K562 (cell line): ENCODE results near the gene MRPL10.

Source experiments
- ATF1 ChIP-seq, 2 experiments: fragments of 450-650 bp in 1 of 2; IDR thresholded peaks; 2 replicates each; pipeline ENCODE4 v1.6.1; 2016; ENCODE audit warnings: missing compliant biosample characterization in 1 of 2, missing genetic modification characterization in 1 of 2
- CHD2 ChIP-seq: IDR thresholded peaks from 2 replicates; pipeline ENCODE4 v1.6.1; 2011; ENCODE audit warnings: low read depth, low read length
- FOXJ3 ChIP-seq: sonication (generic); formaldehyde crosslinking; IDR thresholded peaks from 2 replicates; pipeline ENCODE4 v1.4.0; 2020; ENCODE audit warnings: mild to moderate bottlenecking, missing genetic modification reagents
- MYC ChIP-seq, 2 experiments: fragments of 250-450 bp in 1 of 2; sonication (Bioruptor Pico) in 1 of 2; IDR thresholded peaks; 2 replicates each; pipeline versions ENCODE4 v1.5.1 to v1.6.1; 2012 to 2021; ENCODE audit warnings: low read depth in 2 of 2, borderline replicate concordance in 1 of 2, improper control_type of control experiment in 1 of 2, low read length in 1 of 2, mild to moderate bottlenecking in 1 of 2, moderate library complexity in 1 of 2
- SRSF1 ChIP-seq: fragments of 200-400 bp; formaldehyde crosslinking; IDR thresholded peaks from 2 replicates; pipeline ENCODE4 v1.6.1; 2017; ENCODE audit warnings: mild to moderate bottlenecking, low read depth, low read length, moderate library complexity
- TARDBP ChIP-seq: fragments of 450-650 bp; IDR thresholded peaks from 2 replicates; pipeline ENCODE4 v1.6.1; 2016
- ZNF263 ChIP-seq: sonication (generic); formaldehyde crosslinking; IDR thresholded peaks from 2 replicates; pipeline ENCODE4 v1.8.0; 2022; ENCODE audit warnings: mild to moderate bottlenecking, missing genetic modification reagents, borderline replicate concordance
- ZNF274 ChIP-seq: IDR thresholded peaks from 2 replicates; pipeline ENCODE4 v1.6.1; 2011; ENCODE audit warnings: low read depth, mild to moderate bottlenecking, low read length, moderate library complexity, borderline replicate concordance
- ZNF316 ChIP-seq: fragments of 450-650 bp; IDR thresholded peaks from 2 replicates; pipeline ENCODE4 v1.6.1; 2016
- ZNF324 ChIP-seq: fragments of 250-450 bp; sonication (Bioruptor Pico); IDR thresholded peaks from 2 replicates; pipeline ENCODE4 v1.4.0; 2020; ENCODE audit warnings: mild to moderate bottlenecking
- TF ChIP-seq, protein P1 (sequence below), 3 experiments: IDR thresholded peaks in 2 of 3; conservative IDR thresholded peaks in 1 of 3; 2 replicates each; pipeline ENCODE4 v1.5.1; 2011 to 2012; ENCODE audit warnings: low read length in 3 of 3, mild to moderate bottlenecking in 3 of 3, control low read depth in 2 of 3, improper control_type of control experiment in 1 of 3, inconsistent platforms in 1 of 3, low read depth in 1 of 3, mixed read lengths in 1 of 3, moderate library complexity in 1 of 3; ENCODE audit not compliant: insufficient read depth in 2 of 3
- TF ChIP-seq, protein P2 (sequence below): fragments of 450-650 bp; conservative IDR thresholded peaks from 2 replicates; pipeline ENCODE4 v1.6.1; 2016; ENCODE audit warnings: missing genetic modification characterization, low read depth, mild to moderate bottlenecking, control low read depth, missing compliant biosample characterization

DNA sequence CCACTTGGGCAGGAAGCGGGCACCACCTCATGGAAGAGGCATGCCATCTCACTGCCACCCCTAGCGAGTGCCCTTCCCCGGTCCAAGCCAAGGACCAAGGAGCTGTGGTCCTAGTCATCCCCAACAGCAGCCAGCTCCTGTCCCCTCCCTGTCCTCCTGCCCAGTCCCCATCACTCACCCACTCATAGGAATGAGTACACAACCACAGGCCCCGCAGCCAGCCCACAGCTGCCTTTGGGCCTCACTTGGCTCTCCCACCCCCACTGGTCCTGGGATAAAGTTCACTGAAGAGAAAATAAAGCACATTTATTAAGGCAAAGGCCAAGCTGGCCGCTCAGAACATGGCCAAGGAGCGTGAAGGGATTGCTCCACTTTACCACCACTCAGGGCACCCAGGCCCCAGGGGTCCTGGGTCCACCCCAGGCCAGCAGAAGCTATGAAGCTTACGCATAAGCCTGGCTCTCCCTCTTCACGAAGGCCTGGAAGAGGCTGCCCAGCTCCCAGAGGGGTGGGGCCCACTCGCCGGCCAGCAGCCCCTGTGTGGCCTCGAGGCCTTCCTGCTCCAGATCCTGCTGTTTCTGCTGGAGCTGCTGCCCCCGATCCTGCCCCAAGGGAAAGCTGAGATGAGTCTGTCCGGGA lies 6.2 kb upstream of the MRPL10 start:
- TF ChIP-seq ZNF316 (no peak), CHD2 (no peak), ZNF324 (CRISPR knock-in tag) (no peak), MYC (IDR thresholded peaks at IDR 0.05; ENCODE audit: low read depth, low read length) (no peak), MYC (CRISPR knock-in tag; IDR thresholded peaks at IDR 0.05; ENCODE audit: borderline replicate concordance, low read depth) (no peak), ATF1 (CRISPR knock-in tag; IDR thresholded peaks at IDR 0.05) (no peak), ATF1 (tag; IDR thresholded peaks at IDR 0.05) (no peak), ZNF274 (no peak), SRSF1 (no peak), ZNF263 (CRISPR knock-in tag) (no peak), TARDBP (no peak), FOXJ3 (CRISPR knock-in tag) (no peak)
- TF ChIP-seq, protein P1, sequence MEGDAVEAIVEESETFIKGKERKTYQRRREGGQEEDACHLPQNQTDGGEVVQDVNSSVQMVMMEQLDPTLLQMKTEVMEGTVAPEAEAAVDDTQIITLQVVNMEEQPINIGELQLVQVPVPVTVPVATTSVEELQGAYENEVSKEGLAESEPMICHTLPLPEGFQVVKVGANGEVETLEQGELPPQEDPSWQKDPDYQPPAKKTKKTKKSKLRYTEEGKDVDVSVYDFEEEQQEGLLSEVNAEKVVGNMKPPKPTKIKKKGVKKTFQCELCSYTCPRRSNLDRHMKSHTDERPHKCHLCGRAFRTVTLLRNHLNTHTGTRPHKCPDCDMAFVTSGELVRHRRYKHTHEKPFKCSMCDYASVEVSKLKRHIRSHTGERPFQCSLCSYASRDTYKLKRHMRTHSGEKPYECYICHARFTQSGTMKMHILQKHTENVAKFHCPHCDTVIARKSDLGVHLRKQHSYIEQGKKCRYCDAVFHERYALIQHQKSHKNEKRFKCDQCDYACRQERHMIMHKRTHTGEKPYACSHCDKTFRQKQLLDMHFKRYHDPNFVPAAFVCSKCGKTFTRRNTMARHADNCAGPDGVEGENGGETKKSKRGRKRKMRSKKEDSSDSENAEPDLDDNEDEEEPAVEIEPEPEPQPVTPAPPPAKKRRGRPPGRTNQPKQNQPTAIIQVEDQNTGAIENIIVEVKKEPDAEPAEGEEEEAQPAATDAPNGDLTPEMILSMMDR (IDR thresholded peaks at IDR 0.05 in 2 of 3, conservative IDR thresholded peaks at IDR 0.05 in 1 of 3; ENCODE audit: insufficient read depth in 2 of 3, low read depth in 1 of 3, low read length in 3 of 3): no peak
- TF ChIP-seq, protein P2, sequence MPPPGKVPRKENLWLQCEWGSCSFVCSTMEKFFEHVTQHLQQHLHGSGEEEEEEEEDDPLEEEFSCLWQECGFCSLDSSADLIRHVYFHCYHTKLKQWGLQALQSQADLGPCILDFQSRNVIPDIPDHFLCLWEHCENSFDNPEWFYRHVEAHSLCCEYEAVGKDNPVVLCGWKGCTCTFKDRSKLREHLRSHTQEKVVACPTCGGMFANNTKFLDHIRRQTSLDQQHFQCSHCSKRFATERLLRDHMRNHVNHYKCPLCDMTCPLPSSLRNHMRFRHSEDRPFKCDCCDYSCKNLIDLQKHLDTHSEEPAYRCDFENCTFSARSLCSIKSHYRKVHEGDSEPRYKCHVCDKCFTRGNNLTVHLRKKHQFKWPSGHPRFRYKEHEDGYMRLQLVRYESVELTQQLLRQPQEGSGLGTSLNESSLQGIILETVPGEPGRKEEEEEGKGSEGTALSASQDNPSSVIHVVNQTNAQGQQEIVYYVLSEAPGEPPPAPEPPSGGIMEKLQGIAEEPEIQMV (tag): no peak
